Midbrain (tissue), 1 donor: ENCODE measurements around the gene DES.
A peak's percentile ranks its signal among the peaks of the same experiment; 100 is the strongest.

Source experiments
- DNase-seq: peaks from one replicate; lab custom pipeline; 2025; lab: John Stamatoyannopoulos, UW

Gene DES

DNA sequence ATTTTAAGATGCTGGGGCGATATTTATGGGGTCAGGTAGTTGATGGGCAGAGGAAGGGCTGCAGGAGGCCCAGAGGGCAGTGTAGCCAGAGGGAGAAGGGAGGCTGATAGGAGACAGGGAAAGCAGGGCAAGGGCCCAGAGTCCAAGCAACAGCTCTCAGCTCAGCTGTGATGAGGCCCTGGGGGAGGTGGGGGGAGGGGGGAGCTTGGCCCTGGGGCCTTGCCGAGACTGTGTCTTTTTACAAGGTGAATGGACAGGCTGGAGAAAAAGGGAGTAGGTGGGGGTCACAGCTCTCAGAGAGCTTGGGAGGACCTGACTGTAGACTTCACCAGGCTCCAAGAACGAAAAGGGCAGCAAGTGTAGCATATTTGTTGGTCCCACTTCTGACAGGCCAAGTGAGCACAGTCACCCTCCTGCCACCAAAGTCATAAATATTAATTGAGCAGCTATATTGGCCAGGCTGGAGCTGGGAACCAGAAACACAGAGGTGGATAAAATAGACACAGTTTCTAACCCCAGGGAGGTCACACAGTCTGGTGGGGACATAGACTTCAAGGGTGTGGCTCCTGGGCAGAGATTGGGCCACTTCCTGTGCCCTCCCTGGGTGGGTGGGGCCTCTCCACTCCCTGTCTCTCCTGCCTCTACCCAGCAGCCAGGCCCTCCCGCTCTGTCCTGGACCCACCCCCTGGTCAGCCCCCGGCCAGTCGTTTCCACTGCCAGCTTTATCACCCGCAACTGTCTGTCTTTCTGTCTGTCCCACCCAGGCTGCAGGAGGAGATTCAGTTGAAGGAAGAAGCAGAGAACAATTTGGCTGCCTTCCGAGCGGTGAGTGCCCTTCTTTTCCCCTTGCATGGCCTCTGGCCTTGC is 1.4 kb downstream of the DES start:
- DNase-seq: no peak

DNA sequence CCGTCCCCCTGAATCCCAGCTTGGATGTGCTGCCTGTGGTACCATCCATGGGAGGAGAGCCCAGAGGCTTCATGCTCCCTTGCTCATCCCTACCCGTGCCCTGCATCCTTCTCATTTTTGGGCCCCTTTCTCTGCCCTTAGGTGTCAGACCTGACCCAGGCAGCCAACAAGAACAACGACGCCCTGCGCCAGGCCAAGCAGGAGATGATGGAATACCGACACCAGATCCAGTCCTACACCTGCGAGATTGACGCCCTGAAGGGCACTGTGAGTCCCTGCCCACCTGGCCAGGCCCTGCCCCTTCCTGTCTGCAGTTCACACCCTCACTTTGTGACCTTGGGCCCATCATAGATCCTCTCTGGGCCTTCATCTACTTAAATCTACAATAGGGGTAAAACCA is 2.5 kb downstream of the DES start:
- DNase-seq: no peak

DNA sequence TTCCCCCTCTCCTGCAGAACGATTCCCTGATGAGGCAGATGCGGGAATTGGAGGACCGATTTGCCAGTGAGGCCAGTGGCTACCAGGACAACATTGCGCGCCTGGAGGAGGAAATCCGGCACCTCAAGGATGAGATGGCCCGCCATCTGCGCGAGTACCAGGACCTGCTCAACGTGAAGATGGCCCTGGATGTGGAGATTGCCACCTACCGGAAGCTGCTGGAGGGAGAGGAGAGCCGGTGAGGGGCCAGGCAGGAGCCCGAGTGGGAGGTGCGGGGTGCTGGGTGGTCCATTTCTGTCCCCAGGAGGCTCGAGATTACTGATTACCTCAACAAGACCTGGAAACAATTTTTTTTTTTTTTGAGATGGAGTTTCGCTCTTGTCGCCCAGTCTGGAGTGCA is 3.1 kb downstream of the DES start:
- no peak for DNase-seq

DNA sequence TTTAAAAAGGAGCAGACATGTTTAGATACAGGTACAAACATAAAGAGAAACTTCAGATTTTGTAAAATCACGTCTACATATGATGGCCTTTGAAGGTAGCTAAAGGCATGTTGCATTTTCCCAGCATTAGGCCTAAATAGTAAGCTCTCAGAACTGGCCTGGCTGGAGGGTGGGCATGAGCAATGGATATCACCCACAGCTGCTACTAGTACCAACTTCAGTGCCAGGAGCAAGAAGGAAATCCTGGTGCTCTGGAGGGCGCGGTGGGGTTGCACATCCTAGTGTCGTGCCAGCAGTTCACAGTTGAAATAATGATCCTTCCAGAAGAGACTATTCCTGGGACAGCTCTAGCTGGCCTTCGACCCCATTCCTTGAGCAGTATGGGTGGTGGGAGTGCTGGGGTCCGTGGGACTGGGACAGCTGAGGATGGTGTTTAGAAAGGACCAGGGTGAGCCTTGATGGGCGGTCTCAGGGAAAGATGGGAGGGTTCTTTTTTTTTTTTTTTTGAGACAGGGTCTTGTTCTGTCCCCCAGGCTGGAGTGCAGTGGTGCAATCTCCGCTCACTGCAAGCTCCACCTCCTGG is 4.9 kb downstream of the DES start:
- DNase-seq: no peak

DNA sequence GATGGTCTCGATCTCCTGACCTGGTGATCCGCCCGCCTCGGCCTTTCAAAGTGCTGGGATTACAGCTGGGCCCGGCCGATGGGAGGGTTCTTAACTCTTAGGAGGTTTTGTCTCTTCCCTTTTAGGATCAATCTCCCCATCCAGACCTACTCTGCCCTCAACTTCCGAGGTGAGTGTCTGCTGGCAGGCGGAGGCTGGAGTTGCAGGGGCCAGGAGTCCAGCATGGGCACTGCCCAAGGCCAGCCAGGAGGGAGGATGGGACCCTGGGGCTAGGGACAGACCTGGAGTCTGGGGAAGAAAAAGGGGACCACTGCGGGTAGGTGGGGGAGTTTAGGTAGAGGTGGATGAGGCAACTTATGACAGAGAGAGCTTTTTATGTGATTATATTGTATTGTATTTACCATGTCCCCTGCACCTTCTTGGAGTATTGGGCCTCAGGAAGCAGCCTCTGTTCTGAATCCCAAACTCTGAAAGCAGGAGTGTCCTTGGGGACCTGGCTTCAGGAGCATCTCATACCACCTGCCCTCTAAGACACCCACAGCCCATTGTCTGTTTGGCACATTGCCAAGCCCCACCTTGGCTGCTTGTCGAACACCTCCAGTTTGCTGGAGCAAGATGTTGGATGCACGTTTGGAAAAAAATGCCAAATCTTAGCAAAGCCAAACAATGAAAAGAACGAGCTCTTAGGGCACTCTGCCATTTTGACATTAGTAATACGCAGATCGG is 5.6 kb downstream of the DES start:
- DNase-seq: no peak

DNA sequence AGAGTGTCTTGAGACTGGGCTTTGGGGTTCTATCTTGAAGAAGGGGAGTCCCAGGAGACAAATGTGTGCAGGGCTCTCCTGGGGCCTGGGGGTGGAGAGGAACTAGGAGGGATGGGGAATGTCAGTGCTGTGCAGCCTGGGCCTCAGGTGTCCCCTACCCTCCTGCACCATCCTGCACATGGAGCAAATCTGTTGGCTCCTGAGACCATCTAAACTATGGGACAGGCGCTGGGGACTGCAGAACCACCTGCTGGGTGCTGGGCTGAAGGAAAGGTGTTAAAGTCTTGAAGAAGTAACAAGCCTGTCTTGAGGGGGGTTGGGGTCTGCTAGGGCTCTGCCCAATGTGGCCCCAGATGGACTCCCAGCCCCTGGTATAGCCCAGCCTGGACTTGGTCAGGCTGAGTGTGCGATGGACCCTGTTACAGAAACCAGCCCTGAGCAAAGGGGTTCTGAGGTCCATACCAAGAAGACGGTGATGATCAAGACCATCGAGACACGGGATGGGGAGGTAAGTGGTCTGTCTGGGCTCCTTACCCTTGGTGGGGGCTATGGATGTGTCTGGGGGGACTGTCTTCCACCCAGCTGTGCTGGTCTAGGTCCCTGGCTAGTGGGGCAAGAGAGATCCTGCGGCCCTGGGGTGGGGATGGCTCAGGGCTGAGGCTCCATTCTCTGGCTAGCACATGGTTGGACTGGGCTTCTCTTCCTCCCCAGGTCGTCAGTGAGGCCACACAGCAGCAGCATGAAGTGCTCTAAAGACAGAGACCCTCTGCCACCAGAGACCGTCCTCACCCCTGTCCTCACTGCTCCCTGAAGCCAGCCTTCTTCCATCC is 7.3 kb downstream of the DES start:
- DNase-seq: no peak

DNA sequence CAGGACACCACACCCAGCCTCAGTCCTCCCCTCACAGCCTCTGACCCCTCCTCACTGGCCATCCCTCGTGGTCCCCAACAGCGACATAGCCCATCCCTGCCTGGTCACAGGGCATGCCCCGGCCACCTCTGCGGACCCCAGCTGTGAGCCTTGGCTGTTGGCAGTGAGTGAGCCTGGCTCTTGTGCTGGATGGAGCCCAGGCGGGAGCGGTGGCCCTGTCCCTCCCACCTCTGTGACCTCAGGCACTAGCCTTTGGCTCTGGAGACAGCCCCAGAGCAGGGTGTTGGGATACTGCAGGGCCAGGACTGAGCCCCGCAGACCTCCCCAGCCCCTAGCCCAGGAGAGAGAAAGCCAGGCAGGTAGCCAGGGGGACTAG is 7.9 kb downstream of the DES start:
- DNase-seq: no peak

DNA sequence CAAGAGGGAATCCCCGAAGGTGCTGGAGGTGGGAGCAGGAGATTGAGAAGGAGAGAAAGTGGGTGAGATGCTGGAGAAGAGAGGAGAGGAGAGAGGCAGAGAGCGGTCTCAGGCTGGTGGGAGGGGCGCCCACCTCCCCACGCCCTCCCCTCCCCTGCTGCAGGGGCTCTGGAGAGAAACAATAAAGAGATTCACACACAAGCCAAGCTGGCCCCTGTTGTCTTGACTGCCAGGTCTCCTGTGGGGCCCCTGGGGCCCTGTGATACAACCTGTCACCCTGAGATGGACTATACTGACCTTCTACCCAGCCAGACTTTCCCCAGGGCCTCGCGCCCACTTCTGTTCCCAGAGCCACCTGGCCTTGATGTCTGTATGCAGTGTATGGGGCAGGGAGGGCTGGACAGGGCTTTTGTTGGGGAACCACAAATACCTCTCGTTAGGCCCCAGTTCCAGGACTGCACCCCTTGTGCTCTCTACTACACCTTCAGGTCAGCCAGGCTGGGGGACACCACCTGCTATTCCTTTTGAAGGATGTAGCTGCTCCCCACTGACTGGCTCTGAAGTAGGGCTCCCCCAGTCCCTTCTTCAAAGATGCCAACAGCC is 8.5 kb downstream of the DES start:
- DNase-seq: no peak

DNA sequence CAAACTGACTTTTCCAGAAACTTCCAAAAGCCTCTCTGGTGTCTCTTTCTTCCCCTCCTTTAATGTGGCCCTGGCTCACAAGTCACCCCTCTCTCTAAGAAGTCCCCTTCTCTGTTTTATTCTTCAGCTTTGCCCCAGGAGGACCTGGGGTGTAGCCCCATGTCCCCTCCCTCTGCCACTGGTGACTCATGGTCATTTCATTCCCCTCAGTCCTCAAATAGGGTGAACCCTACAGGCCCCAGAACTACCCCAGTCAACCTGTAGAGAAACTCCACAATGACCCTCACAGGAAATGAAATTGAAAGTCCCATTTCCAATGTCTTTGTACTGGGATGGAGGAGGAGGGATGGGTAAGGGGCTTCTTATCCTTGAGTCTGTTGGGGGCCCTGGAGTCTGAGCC is 10.3 kb downstream of the DES start:
- no peak for DNase-seq

DNA sequence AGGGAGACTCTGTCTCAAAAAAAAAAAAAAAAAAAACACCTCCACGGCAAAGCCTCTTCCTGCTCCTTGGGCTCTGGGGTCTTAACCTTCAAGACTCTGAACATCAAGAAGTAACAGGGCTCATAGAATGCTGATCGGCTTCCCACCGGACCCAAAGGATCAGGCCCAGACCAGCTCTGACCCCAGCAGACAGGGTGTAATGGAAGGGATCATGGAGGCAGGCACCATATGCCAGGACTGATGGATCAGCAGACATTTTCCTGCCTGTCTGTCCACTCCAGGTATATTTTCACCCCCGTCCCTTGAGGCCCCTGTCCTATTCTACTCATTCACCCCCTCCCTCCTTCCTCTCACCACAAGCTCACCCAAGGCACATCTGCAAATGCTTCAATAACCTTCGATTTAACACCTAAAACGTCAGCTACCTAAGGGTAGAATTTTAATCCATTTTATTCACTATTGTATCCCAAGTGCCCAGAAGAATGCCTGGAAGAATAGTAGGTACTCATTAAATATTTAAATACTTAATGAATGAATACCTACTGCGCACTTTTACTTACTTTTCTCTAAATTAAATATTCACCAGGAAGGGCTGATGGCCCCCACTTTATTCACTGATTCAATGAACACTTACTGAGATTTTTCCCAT is 11.9 kb downstream of the DES start:
- DNase-seq: no peak

DNA sequence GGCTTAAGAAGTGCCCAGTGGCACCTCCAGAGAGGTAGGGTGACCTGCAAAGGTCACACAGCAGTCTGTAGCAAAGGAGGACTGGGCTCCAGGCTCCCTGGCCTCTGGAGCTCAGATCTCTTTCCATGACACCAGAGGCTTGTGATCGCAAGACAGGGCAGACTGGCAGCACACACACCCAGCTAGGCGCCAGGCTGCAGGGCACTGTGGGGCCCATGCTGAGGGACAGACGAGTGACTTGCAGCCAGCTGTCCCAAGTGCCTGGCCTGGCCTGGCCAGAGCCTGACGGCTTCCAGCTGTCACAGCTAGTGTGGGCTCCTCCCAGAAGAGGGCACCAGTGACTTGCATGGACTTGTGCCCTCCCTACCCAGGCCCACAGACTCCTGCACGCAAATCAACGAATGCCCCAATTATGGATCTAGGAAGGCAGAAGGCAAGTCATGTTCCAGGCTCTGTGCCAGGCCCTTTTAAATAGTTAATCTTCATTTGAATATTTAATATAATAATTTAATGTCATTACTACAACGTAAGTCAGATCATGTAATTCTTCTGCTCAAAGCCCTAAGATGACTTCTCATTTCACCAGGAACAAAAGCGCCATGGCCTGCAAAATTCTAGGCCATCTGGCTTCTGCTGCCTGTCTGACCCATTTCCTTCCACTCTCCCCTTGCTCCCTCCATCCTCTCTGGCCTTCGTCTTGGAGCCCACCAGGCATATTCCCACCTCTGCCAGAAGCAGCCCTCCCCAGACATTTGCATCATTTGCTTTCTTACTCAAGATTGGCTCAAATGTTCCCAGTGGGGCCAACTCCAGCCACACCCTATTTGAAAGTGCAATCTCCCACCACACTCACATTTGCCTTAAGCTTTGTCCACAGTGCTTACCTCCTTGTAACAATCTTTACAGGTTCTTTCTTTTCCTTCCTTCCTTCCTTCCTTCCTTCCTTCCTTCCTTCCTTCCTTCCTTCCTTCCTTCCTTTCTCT is 12.7 kb downstream of the DES start:
- DNase-seq: peak; percentile 8

DNA sequence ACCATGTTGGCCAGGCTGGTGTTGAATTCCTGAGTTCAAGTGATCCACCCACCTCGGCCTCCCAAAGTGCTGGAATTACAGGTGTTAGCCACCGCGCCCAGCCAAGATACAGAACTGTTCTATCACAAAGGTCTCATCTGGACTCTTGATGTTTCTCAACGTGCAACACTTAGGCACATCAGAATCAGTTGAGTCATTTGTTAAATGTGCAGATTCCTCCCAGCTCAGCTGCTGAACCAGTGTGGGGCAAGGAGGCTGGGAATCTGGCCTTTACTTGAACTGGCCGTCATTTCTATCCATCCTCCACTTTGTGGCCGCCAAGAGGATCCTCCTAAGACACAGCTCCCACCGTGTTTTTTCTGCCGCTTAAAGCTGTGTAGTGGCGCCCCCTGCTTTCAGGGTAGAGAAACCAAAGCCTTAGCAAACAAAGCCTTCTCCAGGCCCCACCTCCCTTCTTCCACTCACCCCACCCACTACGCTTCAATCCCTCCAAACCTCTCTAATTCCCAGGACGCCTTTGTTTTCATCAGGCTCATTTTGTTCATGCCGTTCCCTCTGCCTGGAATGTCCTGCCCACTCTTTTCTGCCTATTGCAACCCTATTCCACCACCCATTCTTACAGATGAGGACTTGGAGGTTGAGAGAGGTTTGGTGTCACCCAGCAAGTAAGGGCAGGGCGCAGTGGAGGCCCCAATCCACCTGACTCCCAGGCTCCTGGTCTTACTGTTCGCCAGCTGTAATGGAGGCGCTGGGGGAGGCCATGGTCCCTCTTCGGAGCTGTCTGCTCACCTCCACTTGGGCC is 15.7 kb downstream of the DES start:
- no peak for DNase-seq

DNA sequence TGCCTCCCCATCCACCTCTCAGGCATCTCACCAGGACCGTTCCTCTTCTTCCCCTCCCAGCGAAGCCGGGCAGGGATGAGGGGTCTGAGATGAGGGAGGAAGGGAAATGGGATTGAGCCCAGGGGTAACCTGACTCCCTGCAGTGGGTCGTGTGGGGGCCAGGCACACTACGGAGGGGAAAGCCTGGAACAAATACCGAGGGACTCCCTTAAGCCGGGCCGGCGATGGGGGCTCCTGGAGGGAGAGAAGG is 16.2 kb downstream of the DES start:
- DNase-seq: no peak

DNA sequence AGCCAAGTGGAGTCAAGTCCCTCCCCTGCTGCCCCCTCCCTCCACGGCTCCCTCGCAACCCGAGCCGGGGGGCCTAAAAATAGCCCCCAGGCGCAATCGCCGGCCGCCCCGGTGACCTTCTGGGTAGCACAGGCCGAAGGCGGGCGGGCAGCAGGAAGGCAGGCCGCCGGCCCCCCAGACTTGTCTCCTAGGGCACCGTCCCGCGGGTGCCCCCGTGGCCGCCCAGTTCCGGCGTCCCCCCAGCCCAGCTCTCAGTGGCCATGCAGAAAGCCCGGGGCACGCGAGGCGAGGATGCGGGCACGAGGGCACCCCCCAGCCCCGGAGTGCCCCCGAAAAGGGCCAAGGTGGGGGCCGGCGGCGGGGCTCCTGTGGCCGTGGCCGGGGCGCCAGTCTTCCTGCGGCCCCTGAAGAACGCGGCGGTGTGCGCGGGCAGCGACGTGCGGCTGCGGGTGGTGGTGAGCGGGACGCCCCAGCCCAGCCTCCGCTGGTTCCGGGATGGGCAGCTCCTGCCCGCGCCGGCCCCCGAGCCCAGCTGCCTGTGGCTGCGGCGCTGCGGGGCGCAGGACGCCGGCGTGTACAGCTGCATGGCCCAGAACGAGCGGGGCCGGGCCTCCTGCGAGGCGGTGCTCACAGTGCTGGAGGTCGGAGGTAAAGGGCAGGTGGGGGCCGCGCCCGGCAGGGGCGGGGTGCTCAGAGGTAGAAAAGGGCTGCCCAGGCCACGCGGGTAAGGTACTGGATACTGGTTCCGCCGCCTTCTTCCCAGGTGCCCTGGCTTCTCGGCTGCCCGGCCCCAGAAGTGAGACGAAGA is 16.7 kb downstream of the DES start, which contains the start of gene SPEG:
Gene SPEG, plus strand, starts transcription at position 126 of the 808 bp plus-strand sequence. Its CDS starts 135 bp downstream, at position 261.
- no peak for DNase-seq

DNA sequence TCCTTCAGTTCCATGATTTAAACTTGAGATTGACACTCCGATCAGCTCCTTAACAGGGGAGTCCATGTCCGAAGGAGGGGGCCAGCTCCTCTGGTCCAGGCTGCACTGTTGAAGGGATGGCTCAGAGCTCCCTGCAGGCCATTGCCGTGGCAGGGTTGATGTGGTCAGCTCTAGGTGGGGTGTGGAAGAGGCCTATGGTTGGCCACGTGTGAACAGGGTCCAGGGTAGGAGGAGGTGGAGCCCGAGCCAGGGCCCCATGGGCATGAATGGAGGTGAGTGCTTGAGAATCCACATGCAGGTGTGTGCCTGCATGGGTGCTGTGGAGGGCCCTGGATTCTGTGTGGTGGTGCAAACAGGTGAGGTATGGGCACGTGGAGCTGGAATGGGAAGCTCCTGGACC is 17.5 kb downstream of the DES start:
- no peak for DNase-seq

DNA sequence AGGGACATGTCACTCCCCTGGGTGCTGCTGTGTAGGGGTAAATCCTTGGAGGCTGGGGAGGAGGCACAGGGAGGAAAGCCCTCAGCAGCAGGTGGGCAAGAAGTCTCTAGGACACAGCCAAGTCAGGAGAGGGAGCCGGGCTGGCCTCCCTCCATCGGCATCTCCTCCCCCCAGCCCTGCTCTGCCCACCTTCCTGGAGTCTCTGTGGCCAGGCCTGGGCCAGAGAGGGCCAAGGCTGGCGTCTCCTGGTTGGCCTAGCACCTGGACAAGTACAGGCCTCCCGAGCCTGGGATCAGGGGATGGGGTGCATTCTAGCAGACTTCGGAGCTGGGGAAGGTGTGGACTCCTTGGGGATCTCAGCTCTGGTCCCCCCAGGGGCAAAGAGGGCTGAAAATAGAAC is 18.3 kb downstream of the DES start:
- DNase-seq: no peak

DNA sequence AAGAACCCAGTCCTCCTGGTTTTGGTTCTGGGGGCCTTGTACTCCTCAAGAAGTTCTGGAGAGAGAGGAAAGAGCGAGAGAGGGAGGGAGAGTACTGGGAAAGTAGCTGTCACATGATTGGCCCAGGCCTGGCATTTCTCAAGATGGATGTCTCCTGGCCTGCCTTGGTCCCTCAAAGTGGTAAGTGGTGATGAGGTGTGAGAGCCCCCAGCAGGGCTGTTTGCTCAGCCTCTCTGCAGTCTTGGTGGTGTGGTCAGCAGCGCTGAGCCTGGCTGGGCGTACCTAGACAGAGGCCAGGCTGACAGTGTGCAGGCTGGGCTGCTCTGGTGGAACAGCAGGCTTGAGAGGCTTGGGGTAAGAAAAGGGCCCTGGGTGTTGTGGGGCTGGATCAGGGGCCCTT is 19.0 kb downstream of the DES start:
- DNase-seq: no peak

DNA sequence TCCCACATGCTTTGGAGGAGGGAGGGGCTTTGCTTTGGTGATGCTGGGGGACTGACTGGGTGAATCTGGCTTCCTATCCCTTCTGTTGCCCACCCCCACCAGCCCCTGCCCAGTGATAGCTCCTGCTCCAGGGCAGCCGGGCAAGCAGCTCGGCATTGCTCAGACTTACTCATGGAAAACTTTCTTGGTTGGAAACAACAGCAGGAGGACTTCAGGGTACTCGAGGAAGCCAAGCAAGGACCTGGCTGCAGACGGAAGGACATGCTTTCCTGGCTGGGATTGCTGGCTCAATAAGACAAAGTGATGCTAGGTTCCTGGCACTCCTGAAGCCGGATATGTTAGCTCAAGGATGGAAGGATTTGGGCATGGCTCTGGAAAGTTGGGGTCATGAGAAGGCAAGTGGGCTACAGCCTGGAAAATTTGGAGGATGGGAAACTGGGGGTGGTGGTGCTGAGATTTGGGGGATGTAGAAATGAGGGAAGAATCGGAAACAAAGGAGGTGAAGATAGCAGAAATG is 19.6 kb downstream of the DES start:
- no peak for DNase-seq
